Fibroblast of lung (primary cell): ENCODE data around the gene RAB37.

Source experiments
- CTCF ChIP-seq, 2 donors: IDR thresholded peaks in 1 of 2; conservative IDR thresholded peaks in 1 of 2; 1 replicate in 1 of 2; 2 replicates in 1 of 2; pipeline ENCODE4 v1.5.1; 2011 to 2012; ENCODE audit warnings: low read length in 2 of 2, control low read depth in 1 of 2, inconsistent platforms in 1 of 2, low read depth in 1 of 2, mild to moderate bottlenecking in 1 of 2
- EZH2 ChIP-seq: IDR thresholded peaks from 2 replicates; pipeline ENCODE4 v1.5.1; 2012; ENCODE audit warnings: low read length, control low read depth, mild to moderate bottlenecking; ENCODE audit errors: missing control alignments

GRCh38 chr17:74769266-74769855, 32.3 kb downstream of the RAB37 start:
- TF ChIP-seq CTCF (conservative IDR thresholded peaks at IDR 0.05 in 1 of 2, IDR thresholded peaks at IDR 0.05 in 1 of 2; ENCODE audit: low read depth in 1 of 2, low read length in 2 of 2) = no peak
- no peak for TF ChIP-seq EZH2
